Fibroblast of villous mesenchyme (primary cell): ENCODE data around the gene ANKRD28. TPM values are rescaled to one million over a fixed set of nuclear protein-coding genes. Genes with fewer than 3 reads are reported as not detected.
A peak's percentile ranks its signal among the peaks of the same experiment; 100 is the strongest.

Source experiments
- DNase-seq: peaks from one replicate; pipeline ENCODE4 v3.0.0-alpha.2; 2010; ENCODE audit warnings: low read depth
- H3K4me3 ChIP-seq: 2 replicates; pipeline ENCODE4 v1.5.1; 2011; ENCODE audit warnings: low read depth, mild to moderate bottlenecking, low read length
- total RNA-seq: library from RNA; depleted of rRNA; stranded (reverse); fragments of >200 nt; gene quantifications from 2 replicates; pipeline ENCODE4 v1.2.3, GENCODE V29; 2012
- TF ChIP-seq, protein P1 (sequence below): IDR thresholded peaks from 2 replicates; pipeline ENCODE4 v1.5.1; 2012; ENCODE audit warnings: low read depth, mild to moderate bottlenecking, low read length; ENCODE audit not compliant: insufficient read depth

ANKRD28 gene
- total RNA-seq, 1 donor, result 372 TPM

DNA sequence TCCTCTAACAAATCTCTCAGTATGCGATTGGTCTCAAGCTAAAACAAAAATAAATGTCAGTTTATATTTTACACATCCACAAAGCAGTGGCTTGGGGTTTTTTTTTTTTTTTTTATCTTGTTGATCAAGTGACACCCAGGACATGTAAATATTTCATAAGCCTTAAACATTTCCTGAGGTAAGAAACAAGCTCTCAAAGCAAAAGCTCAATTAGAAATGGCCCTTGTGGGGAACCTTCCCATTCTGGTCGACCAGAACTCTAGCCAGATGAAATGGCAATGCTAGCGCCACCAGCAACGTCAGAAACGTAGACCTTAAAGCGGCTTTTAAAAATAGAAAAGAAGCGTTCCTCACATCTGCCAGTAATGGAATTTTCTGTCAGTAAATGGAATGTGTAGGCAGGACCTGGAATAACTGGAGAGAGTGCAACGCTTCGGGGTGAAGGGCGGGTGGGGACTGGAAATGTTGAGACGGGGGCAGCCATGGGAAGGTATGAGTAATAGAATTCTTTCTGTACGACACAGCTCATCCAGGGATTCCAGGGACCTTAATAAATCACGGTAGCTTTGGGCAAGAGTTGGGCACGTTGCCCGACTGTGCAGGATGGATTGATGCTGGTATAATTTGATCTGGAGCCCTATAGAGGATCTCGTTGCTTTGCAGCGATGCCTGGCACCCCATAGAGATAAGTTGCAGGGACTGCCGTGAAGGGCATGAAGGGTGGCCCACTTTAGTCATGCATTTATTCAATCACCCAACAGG lies 151.9 kb downstream of the ANKRD28 start:
- H3K4me3 ChIP-seq, result no peak overlapping the region

DNA sequence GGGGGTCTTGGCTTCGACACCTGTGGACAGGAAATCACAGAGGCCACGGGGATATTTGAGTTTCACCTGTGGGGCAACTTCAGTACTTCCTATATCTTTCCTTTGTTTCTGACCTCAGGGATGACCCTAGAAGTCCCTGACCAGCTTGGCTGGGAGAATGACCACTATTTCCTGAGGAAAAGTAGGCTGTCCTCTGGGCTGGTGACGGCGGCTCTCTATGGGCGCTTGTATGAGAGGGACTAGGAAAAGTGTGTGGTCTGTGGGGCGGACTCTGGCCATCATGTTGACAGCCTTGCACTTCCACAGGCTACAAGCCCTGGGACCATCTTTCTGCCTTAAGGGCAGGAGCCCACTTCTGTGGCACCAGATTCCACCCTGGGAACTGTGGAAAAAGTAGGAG lies 152.5 kb downstream of the ANKRD28 start:
- TF ChIP-seq, protein P1, sequence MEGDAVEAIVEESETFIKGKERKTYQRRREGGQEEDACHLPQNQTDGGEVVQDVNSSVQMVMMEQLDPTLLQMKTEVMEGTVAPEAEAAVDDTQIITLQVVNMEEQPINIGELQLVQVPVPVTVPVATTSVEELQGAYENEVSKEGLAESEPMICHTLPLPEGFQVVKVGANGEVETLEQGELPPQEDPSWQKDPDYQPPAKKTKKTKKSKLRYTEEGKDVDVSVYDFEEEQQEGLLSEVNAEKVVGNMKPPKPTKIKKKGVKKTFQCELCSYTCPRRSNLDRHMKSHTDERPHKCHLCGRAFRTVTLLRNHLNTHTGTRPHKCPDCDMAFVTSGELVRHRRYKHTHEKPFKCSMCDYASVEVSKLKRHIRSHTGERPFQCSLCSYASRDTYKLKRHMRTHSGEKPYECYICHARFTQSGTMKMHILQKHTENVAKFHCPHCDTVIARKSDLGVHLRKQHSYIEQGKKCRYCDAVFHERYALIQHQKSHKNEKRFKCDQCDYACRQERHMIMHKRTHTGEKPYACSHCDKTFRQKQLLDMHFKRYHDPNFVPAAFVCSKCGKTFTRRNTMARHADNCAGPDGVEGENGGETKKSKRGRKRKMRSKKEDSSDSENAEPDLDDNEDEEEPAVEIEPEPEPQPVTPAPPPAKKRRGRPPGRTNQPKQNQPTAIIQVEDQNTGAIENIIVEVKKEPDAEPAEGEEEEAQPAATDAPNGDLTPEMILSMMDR, result no peak
- H3K4me3 ChIP-seq, result no peak overlapping the region
- no peak for DNase-seq

More for the DNA sequence above, 151.9 kb downstream of the ANKRD28 start:
- TF ChIP-seq, protein P1, result no peak
- peak; percentile 93 for DNase-seq

DNA sequence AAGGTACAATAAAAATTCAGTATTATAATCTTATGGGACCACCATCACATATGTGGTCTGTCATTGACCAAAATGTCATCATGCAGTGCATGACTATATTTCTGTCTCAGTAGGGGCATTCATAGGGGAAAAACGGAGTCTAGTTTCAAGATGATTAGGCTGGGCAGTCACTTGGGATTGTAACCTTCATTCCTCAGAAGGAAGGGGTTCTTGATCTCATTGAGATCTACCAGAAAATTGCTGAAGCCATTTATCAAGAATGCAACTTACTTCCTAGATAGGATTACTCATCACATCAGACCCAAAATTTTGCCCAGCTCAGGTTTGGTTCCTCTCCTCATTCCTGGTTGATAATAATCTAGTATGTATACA lies 158.9 kb downstream of the ANKRD28 start:
- DNase-seq, result no peak
- no peak overlapping the region for H3K4me3 ChIP-seq
- TF ChIP-seq, protein P1, result no peak

DNA sequence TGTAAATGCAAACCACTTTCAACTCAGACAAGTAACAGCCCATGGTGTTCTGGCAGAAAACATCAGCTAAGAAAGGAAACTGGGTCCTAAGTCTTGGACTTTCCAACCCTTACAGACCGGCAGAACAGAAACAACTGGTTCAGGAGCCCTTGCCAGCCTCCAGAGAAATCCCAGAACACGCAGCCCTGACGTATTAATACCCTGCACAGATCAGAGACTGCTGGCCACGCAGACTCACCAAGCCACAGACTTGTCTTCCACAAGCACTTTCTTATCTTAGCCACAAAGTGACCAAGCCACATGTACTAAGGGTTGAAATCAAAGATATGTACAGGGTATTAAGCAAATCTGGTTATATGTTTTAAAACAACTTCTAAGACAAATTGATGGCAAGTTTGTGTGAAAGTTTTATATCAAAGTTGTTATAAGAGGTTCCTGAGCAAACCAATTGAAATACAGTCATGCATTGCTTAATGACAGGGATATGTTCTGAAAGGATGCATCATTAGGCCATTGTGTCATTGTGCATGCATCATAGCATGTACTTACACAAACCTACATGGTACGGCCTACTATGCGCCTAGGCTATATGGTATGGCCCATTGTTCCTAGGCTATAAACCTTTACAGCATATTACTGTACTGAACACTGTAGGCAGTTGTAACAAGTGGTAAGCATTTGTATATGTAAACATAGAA lies 159.4 kb downstream of the ANKRD28 start:
- H3K4me3 ChIP-seq, result no peak overlapping the region
- TF ChIP-seq, protein P1, result no peak
- DNase-seq, result peak; percentile 92

DNA sequence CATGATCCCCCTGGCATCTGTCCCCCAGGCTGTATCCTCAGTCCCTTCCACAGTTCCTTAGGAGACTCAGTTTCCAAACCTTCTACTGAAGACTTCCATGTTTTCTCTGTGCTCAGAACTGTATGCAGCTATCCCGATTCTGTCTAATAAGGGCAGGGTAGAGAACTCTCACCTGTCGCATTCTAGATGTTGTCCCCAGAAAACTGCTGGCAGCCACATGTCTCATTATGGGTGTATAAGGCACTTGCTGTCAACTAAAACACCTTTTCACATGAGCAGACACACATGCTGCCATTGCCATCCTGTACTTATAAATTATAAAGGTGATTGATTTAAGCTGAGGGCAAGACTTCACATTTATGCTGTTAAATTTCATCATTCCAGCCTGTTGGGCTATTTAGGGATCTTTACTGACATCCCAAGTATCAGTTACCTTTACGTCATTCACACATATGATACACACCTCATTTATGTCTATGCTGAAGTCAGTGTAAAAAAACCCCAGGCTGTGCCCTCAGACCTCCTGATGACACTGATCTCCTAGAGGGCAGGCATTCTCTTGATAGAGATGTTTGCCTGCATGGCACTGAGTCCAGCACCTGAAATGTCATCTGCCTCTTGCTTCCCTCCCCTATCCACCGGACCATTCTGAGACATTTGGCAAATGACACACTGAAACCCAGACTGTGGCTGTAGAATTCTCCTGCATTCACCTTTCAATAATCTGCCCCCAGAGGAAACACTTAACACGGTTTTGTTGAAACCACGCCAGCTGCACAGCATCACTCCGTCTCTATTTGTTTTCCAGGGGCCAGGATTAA lies 160.4 kb downstream of the ANKRD28 start:
- TF ChIP-seq, protein P1, result no peak
- peak; percentile 44 for DNase-seq
- H3K4me3 ChIP-seq, result no peak overlapping the region

DNA sequence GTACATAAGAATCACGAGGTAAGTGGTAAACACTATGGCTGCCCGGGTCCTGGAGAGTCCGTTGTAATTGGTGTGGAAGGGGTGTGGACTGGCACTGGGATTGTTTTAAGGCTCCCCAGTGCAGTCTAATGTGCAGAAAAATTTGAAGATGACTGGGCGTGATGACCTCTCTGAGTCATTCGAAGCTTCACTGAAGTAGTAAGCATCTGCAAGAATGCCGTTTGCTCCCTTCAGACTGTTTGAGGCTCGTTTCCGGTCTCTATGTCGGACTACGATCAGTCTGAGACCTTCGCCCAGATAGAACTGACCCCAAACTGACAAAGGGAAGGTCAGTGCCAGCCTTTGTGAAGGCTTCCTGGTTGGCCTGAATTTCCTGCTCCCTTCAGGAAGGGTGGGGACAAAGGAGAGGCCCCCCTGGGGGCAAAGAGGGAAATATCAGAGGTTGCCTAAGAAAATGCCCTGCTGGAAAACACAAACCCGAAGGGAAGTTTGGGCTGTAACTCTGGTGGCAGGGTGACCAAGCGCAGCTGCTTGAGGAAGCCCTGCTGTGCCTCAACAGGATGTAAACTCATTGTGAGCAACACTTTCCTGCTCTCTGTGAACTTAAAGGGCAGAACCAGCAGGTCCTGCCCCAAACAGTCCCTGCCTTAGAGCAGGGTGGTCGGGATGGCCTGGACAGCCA lies 161.6 kb downstream of the ANKRD28 start:
- no peak overlapping the region for H3K4me3 ChIP-seq
- TF ChIP-seq, protein P1, result no peak
- peak; percentile 96 for DNase-seq
